Neural progenitor cell (in vitro differentiated cells): ENCODE results near the gene GAPT.

Experiments
- CTCF ChIP-seq: fragments of 200-600 bp; sonication (generic); IDR thresholded peaks from 2 replicates; pipeline ENCODE4 v1.5.1; 2017; ENCODE audit warnings: antibody characterized with exemption, mild to moderate bottlenecking
- EZH2 ChIP-seq: fragments of 200-600 bp; sonication (generic); IDR thresholded peaks from 2 replicates; pipeline ENCODE4 v1.6.1; 2017; ENCODE audit warnings: antibody characterized with exemption, mild to moderate bottlenecking, moderate library complexity

DNA sequence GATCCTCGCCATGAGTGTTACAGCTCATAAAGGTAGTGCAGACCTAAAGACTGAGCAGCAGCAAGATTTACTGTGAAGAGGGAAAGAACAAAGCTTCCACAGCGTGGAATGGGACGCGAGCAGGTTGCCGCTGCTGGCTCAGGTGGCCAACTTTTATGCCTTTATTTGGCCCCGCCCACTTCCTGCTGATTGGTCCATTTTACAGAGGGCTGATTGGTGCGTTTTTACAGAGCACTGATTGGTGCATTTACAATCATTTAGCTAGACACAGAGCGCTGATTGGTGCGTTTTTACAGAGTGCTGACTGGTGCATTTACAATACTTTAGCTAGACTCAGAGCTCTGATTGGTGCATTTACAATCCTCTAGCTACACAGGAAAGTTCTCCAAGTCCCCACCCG is 45.2 kb upstream of the GAPT start:
- no peak for TF ChIP-seq CTCF
- TF ChIP-seq EZH2 = no peak
